Measurements from ENCODE around the gene PTGFRN. TPM values are rescaled to one million over a fixed set of nuclear protein-coding genes. Genes with fewer than 3 reads are reported as not detected.

Gene PTGFRN
- total and polyA plus RNA-seq, 2 of the 4 experiments (the other 2 are of a cell fraction) = 0.90 to 1.1 TPM

DNA sequence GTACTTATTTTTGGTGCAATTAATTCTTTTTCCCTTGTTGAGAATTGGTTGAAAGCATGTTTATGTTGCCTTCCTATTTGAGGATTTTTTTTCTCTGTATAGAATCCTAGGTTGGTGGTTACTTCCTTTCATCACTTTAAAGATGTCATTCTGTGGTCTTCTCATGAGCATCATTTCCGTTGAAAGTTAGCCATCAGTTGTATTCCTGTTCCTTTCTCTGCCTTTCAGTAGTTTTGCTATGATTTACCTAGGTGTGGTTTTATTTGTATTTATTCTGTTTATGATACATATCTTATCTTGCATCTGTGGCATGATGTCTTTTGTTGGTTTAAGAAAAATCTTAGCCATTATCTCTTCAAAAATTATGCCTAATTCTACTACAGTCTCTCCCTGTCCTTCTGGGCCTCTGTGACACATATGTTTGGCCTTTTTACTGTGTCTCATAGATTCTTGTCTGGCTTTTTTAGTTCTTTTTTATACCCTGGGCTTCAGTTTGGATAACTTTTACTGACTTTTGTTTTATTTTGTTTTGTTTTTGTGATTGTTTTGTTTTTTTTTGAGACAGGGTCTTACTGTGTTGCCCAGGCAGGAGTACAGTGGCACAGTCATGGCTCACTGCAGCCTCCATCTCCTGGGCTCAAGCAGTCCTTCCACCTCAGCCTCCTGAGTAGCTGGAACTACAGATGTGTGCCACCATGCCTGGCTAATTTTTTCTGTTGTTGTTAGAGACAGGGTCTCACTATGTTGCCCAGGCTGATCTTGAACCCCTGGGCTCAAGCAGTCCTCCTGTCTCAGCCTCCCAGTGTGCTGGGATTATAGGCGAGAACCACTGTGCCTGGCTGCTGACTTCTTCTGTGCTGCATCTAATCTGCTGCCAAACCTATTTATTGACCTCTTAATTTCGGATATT is 24.1 kb downstream of the PTGFRN start (continued):
- no peak for TF ChIP-seq RAD21 (IDR thresholded peaks at IDR 0.05; ENCODE audit: low read length)

DNA sequence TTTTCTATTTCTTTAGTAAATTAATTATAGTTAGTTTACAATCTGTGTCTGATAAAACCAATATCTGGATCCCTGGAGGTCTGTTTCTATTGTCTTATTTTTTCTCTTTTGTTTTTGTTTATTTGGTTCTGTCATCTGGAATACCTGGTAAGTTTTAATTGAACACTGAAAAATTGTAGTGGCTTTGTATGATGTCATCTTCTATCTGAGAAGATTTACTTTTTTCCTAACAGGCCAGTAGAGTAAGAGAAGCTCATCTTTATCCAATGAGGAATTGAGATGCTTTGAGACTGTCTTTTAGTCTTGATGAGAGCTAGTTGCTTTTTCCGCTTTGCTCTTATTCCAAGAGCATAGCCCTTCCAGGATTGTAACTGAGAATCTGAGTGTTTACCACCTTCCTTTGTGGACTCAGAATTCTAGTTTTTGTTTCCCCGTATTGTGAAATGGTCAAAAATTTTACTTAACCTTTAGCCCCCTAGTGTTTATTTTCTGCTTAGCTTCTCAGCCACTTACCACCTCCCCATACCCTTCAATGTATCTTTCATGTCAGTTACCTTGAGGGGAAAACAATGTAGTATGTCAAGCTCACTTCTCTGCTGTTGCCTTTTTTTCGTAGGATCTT is 25.0 kb downstream of the PTGFRN start:
- Histone ChIP-seq H3K4me2 (ENCODE audit: low read depth, low read length) (no peak overlapping the region), H3K36me3 (ENCODE audit: control insufficient read depth, insufficient read depth, low read length) (no peaks in the 10 kb centered on the region), H3K79me1 (ENCODE audit: low read depth in 1 of 2, low read length in 2 of 2) (no peaks in the 10 kb centered on the region), H3K4me3 (ENCODE audit: insufficient read depth, low read depth, low read length) (no peak overlapping the region), H4K20me1 (ENCODE audit: insufficient read depth, low read length) (no peaks in the 10 kb centered on the region), H2BK15ac (ENCODE audit: low read depth, low read length) (no peak overlapping the region), H2BK5ac (ENCODE audit: low read depth, low read length, poor library complexity, severe bottlenecking) (no peak overlapping the region), H2AK9ac (replicated peaks; ENCODE audit: low read depth, low read length, poor library complexity) (no peak overlapping the region), H3K27ac (ENCODE audit: insufficient read depth, low read length) (no peak overlapping the region), H3K4ac (ENCODE audit: low read depth, low read length) (no peak overlapping the region), H3K4me1 (ENCODE audit: control insufficient read depth, insufficient read depth, low read length) (no peaks in the 10 kb centered on the region), H3K14ac (replicated peaks; ENCODE audit: low read depth, low read length) (no peak overlapping the region), H3K18ac (ENCODE audit: low read depth, low read length) (no peak overlapping the region), H3K23ac (ENCODE audit: low read depth, low read length) (no peak overlapping the region), H2AFZ (replicated peaks; ENCODE audit: low read length, poor library complexity) (no peak overlapping the region), H3K56ac (ENCODE audit: extremely low read depth, insufficient read depth, low read length) (no peak overlapping the region), H3K27me3 (ENCODE audit: control insufficient read depth, insufficient read depth, low read length) (no peaks in the 10 kb centered on the region; the same call in 1 of the 2 replicates), H2AK5ac (ENCODE audit: low read depth, low read length) (no peak overlapping the region), H4K5ac (ENCODE audit: low read depth, low read length) (no peak overlapping the region), H2BK20ac (ENCODE audit: low read depth, low read length) (no peak overlapping the region), H3K9me3 (ENCODE audit: control insufficient read depth, insufficient read depth, low read length) (no peaks in the 10 kb centered on the region), H2BK120ac (ENCODE audit: low read depth, low read length) (no peak overlapping the region), H4K8ac (ENCODE audit: low read depth in 2 of 2, low read length in 2 of 2) (no peak overlapping the region), H3K9ac (ENCODE audit: low read depth, low read length) (no peak overlapping the region), H4K91ac (ENCODE audit: insufficient read depth, low read depth, low read length) (no peak overlapping the region), H3K9me1 (ENCODE audit: insufficient read depth, low read length) (no peaks in the 10 kb centered on the region)
- no peak for ATAC-seq (ENCODE audit: low read depth)
- no peak for DNase-seq
- ChIA-PET CTCF (no interaction called here), POLR2A (ENCODE audit: unreplicated experiment) (no interaction called here)
- no CpG with 5 or more reads among the region's 3 CpGs for WGBS, 2 experiments (ENCODE audit: extremely low coverage in 2 of 2, insufficient read length in 1 of 2)
- TF ChIP-seq ELK1 (IDR thresholded peaks at IDR 0.05; ENCODE audit: borderline replicate concordance, low read depth, low read length) (no peak), MXI1 (IDR thresholded peaks at IDR 0.05; ENCODE audit: borderline replicate concordance, low read depth, low read length) (no peak), MAFK (IDR thresholded peaks at IDR 0.05; ENCODE audit: low read depth, low read length) (no peak)
- dilution Hi-C loops (cut with HindIII; ENCODE audit: low sequenced_read_pairs, unreplicated experiment) (no loop called here), intact Hi-C loops (cut with micrococcal nuclease) (no loop called here), in situ Hi-C loops (cut with MboI; ENCODE audit: low sequenced_read_pairs) (no loop called here)
- BruUV-seq (replicated peaks) = no TSS peak
